ENCODE data around the gene SPATA24.

The SPATA24 gene

GRCh38 chr5:139376364-139376763 lies 27.5 kb downstream of the SPATA24 start:
- no peak for TF ChIP-seq TAF1 (IDR thresholded peaks at IDR 0.05; ENCODE audit: low read depth)
- no peak for TF ChIP-seq YY1 (IDR thresholded peaks at IDR 0.05; ENCODE audit: low read depth)
- TF ChIP-seq FOXM1 (IDR thresholded peaks at IDR 0.05; ENCODE audit: borderline replicate concordance, low read depth): no peak

DNA sequence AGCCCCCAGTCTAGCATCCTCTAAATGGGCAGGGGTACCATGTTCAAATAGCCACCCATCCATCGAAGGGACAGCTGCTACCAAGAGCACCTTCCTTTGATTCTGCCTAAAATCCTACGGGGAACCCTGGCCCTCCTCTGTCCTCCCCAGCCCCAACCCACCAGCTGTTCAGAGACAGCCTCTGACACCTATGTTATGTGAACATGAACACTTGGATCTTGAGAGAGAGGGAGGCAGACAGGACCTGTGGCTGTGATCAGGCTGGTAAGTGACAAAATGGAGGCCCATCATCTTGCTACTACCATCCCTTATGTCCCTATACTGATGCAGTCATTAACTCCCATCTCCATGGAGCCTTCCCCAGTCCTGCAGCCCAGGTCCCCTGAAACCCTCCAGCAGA lies 29.0 kb downstream of the SPATA24 start:
- TF ChIP-seq, protein P1, sequence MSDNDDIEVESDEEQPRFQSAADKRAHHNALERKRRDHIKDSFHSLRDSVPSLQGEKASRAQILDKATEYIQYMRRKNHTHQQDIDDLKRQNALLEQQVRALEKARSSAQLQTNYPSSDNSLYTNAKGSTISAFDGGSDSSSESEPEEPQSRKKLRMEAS (IDR thresholded peaks at IDR 0.05): no peak
- no peak for TF ChIP-seq RAD21 (IDR thresholded peaks at IDR 0.05; ENCODE audit: low read depth)
- no peak for TF ChIP-seq USF1 (IDR thresholded peaks at IDR 0.05)
- no peak for TF ChIP-seq TEAD4 (IDR thresholded peaks at IDR 0.05)
- TF ChIP-seq ZBTB7A (IDR thresholded peaks at IDR 0.05; ENCODE audit: low read depth): no peak
- TF ChIP-seq EP300 (IDR thresholded peaks at IDR 0.05; ENCODE audit: borderline replicate concordance): no peak
- TF ChIP-seq CEBPB (IDR thresholded peaks at IDR 0.05): no peak
- TF ChIP-seq REST (IDR thresholded peaks at IDR 0.05; ENCODE audit: low read depth): no peak
- TF ChIP-seq FOXM1 (IDR thresholded peaks at IDR 0.05; ENCODE audit: borderline replicate concordance, low read depth): no peak
- no peak for TF ChIP-seq TCF12 (IDR thresholded peaks at IDR 0.05; ENCODE audit: low read depth)
- no peak for TF ChIP-seq TAF1 (IDR thresholded peaks at IDR 0.05; ENCODE audit: low read depth)

- no peak for TF ChIP-seq TEAD4 (IDR thresholded peaks at IDR 0.05)
- TF ChIP-seq CREB1 (IDR thresholded peaks at IDR 0.05; ENCODE audit: low read depth): no peak
- TF ChIP-seq CEBPB (IDR thresholded peaks at IDR 0.05): no peak
- no peak for TF ChIP-seq FOXM1 (IDR thresholded peaks at IDR 0.05; ENCODE audit: borderline replicate concordance, low read depth)
These were observed 32.1 kb downstream of the SPATA24 start for GRCh38 chr5:139371482-139372435.

DNA sequence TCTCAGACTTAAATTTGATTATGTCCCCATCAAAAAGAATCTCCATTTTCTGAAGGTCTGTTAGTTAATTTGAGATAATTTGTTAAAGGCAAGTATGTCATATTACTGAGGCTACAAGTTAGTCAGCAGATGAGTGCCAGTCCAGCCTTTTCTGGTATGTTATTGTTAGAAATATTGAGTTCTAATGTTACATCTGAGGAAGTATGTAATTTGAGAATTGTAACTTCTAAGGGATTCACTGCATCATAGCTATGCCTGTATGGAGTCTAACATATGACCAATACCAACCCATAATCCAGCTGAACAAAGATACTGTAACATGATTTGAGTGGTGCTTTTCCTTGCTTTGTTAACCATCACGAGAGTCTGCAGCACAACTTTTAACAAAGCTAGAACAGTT lies 34.7 kb downstream of the SPATA24 start:
- no peak for TF ChIP-seq CREB1 (IDR thresholded peaks at IDR 0.05; ENCODE audit: low read depth)
- no peak for TF ChIP-seq EGR1 (IDR thresholded peaks at IDR 0.05)
- no peak for TF ChIP-seq NFIC (IDR thresholded peaks at IDR 0.05)
- no peak for TF ChIP-seq ZBTB7A (IDR thresholded peaks at IDR 0.05; ENCODE audit: low read depth)
- TF ChIP-seq RAD21 (IDR thresholded peaks at IDR 0.05; ENCODE audit: low read depth): no peak
- no peak for TF ChIP-seq TCF12 (IDR thresholded peaks at IDR 0.05; ENCODE audit: low read depth)
- no peak for TF ChIP-seq REST (IDR thresholded peaks at IDR 0.05; ENCODE audit: low read depth)
- no peak for TF ChIP-seq TEAD4 (IDR thresholded peaks at IDR 0.05)
- TF ChIP-seq YY1 (IDR thresholded peaks at IDR 0.05; ENCODE audit: low read depth): no peak
- no peak for TF ChIP-seq TAF1 (IDR thresholded peaks at IDR 0.05; ENCODE audit: low read depth)

DNA sequence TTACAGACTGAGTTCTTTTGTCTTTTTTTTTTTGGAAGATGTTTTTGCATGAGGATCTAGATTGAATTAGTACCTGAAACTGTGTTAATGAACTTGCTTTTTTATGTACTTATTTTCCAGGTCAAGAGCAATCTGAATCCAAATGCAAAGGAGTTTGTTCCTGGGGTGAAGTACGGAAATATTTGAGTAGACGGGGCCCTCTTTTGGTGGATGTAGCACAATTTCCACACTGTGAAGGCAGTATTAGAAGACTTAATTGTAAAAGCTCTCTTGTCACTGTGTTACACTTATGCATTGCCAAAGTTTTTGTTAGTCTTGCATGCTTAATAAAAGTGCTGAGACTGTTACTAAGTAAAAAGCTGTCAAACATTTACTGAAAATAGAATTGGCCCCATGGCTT lies 35.3 kb downstream of the SPATA24 start:
- no peak for TF ChIP-seq USF1 (IDR thresholded peaks at IDR 0.05)
- TF ChIP-seq RAD21 (IDR thresholded peaks at IDR 0.05; ENCODE audit: low read depth): peak; percentile 43; the same call in 1 of the 2 replicates

DNA sequence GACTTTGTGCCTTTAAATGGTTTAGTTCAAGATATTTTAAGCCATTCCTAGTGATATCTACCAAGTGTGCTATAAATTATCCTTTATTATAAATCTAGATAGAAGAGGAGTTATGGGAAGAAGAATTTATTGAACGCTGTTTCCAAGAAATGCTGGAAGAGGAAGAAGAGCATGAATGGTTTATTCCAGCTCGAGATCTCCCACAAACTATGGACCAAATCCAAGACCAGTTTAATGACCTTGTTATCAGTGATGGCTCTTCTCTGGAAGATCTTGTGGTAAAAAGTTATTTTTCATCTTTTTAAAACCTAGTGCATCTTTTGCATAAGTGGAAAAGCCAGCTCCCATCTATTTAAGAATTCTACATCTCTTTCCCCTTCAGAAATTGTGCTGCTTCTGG lies 39.4 kb downstream of the SPATA24 start:
- TF ChIP-seq, protein P1 (IDR thresholded peaks at IDR 0.05): no peak
- TF ChIP-seq TCF12 (IDR thresholded peaks at IDR 0.05; ENCODE audit: low read depth) (no peak), USF1 (IDR thresholded peaks at IDR 0.05) (no peak), TAF1 (IDR thresholded peaks at IDR 0.05; ENCODE audit: low read depth) (no peak), FOXM1 (IDR thresholded peaks at IDR 0.05; ENCODE audit: borderline replicate concordance, low read depth) (no peak), CEBPB (IDR thresholded peaks at IDR 0.05) (no peak), EP300 (IDR thresholded peaks at IDR 0.05; ENCODE audit: borderline replicate concordance) (no peak), TEAD4 (IDR thresholded peaks at IDR 0.05) (no peak), REST (IDR thresholded peaks at IDR 0.05; ENCODE audit: low read depth) (no peak), ZBTB7A (IDR thresholded peaks at IDR 0.05; ENCODE audit: low read depth) (no peak)

Data from Ishikawa (cell line).